ENCODE data around the gene ARAP2.

The ARAP2 gene

DNA sequence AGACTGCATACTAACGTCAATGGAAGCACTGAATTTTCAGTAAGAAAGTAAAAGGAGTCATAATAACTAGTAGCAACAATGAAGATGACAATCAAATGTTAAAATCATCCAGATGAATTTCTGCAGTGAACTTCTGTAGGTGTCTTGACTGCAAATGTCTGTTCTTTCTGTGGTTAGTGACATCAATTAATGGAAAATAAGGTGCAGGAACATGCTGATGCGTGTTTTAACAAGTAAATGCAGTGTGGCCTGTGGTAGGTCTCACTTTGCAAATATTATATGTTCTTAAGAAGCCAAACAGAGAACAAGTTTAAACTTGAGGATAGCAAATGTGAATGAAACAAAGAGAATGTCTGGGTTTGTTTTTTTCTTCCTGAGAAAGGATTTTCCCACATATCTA is 34.5 kb upstream of the ARAP2 start:
- no peaks in the 10 kb centered on the region for H3K27me3 ChIP-seq (ENCODE audit: control insufficient read depth in 1 of 2, insufficient read depth in 2 of 2, low read length in 2 of 2)
- H3K9me3 ChIP-seq (ENCODE audit: low read length): no peaks in the 10 kb centered on the region
- no peak overlapping the region for H3K27ac ChIP-seq (ENCODE audit: low read depth, low read length)
- H3K9ac ChIP-seq (ENCODE audit: low read length): no peak overlapping the region
- no peaks in the 10 kb centered on the region for H3K4me1 ChIP-seq (ENCODE audit: insufficient read depth, low read length)
- H3K36me3 ChIP-seq (ENCODE audit: insufficient read depth, low read length): no peaks in the 10 kb centered on the region
- no peak overlapping the region for H3K4me3 ChIP-seq (ENCODE audit: low read depth in 1 of 2, low read length in 2 of 2)

DNA sequence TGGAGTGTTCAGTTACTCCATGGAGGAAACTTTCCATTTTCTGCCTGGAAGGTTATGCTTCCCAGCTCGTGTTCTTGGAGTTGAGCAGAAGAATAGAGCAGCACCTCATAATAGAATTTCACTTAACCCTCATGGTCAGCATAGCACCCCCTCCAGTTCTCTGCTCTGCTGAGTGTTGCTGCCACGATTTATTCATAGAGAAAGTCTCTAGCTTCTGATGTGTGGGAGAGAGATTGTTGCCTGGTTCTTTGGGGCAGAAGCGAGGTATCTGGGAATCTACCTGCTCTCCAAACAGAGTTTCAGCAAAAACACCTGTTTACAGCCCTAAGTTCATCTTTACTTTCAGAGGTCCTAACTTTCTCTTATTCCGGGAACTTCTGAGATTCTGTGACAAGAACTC is 33.2 kb upstream of the ARAP2 start:
- Histone ChIP-seq H3K9me3 (ENCODE audit: low read length) (no peaks in the 10 kb centered on the region), H3K27me3 (ENCODE audit: control insufficient read depth in 1 of 2, insufficient read depth in 2 of 2, low read length in 2 of 2) (no peaks in the 10 kb centered on the region), H3K36me3 (ENCODE audit: insufficient read depth, low read length) (no peaks in the 10 kb centered on the region), H3K9ac (ENCODE audit: low read length) (no peak overlapping the region), H3K4me1 (ENCODE audit: insufficient read depth, low read length) (no peaks in the 10 kb centered on the region), H3K4me3 (ENCODE audit: low read depth in 1 of 2, low read length in 2 of 2) (no peak overlapping the region), H3K27ac (ENCODE audit: low read depth, low read length) (no peak overlapping the region)

DNA sequence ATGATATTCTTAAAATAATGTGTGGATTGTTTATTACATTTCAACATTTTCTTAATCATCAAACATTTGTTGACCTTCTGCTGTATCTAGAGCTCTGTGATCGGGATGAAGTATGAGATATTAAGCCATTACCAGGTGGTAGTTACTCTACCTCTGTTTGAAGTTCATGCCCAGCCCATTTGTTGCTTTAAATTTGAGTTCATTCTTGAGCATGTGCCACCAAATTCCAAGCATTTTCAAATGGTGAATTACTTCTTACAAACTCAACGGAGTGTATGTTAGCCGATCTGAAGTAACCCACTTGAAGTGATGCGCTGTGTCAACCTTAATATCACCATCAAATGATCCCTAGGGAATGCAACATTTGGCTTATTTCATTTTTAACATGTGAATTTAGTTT is 29.8 kb upstream of the ARAP2 start:
- Histone ChIP-seq H3K27me3 (ENCODE audit: control insufficient read depth in 1 of 2, insufficient read depth in 2 of 2, low read length in 2 of 2) (no peaks in the 10 kb centered on the region), H3K36me3 (ENCODE audit: insufficient read depth, low read length) (no peaks in the 10 kb centered on the region), H3K4me1 (ENCODE audit: insufficient read depth, low read length) (no peaks in the 10 kb centered on the region), H3K4me3 (ENCODE audit: low read depth in 1 of 2, low read length in 2 of 2) (no peak overlapping the region), H3K9ac (ENCODE audit: low read length) (no peak overlapping the region), H3K9me3 (ENCODE audit: low read length) (no peaks in the 10 kb centered on the region), H3K27ac (ENCODE audit: low read depth, low read length) (no peak overlapping the region)

DNA sequence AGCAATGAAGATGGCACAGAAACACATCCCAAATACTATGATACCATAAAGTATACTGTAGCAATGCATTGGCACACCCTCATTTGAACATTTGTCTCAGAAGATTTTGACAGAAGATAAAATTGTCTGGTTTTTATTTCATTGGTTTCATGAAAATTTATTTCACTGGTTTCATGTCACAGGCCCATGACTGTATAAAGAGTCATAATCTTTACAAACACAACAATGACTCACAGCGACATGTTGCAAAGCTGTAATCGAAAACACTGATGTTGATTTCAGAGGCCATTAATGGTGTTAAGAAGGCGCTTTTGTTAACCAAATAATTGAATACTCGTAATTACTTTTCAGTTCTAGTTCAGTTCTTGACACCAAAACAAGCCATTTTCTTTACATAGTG is 29.0 kb upstream of the ARAP2 start:
- Histone ChIP-seq H3K27me3 (ENCODE audit: control insufficient read depth in 1 of 2, insufficient read depth in 2 of 2, low read length in 2 of 2) (no peaks in the 10 kb centered on the region), H3K4me1 (ENCODE audit: insufficient read depth, low read length) (no peaks in the 10 kb centered on the region), H3K9me3 (ENCODE audit: low read length) (no peaks in the 10 kb centered on the region), H3K4me3 (ENCODE audit: low read depth in 1 of 2, low read length in 2 of 2) (no peak overlapping the region), H3K27ac (ENCODE audit: low read depth, low read length) (no peak overlapping the region), H3K36me3 (ENCODE audit: insufficient read depth, low read length) (no peaks in the 10 kb centered on the region), H3K9ac (ENCODE audit: low read length) (no peak overlapping the region)

DNA sequence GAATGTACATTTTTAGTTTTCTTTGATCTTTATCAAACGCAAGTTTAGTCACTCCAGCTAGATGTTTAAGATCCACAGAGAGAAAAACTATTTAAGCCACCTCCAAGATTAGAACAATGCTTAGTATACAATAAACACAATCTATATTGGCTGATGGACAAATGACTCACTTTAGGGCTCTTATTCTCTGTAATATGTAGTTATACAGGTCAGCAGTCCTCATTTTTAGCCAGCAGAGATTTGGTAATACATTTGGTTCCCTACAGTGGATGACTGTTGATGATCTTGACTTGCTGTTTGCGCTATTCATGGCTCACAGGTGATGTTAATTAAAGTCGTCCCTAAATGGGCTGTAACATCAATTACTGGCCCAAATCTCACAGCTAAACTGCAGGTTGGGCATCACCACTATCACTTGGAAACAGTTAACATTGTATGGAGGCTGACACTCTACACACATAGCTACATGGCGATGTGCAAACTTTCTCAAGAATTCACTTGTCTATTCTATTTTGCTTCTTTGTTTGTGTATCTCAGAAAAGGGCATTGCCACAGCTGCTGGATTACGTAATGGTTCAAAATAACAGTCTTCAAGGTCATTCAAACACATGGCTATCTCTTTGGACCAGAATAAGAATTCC is 25.3 kb upstream of the ARAP2 start:
- Histone ChIP-seq H3K36me3 (ENCODE audit: insufficient read depth, low read length) (no peaks in the 10 kb centered on the region), H3K9ac (ENCODE audit: low read length) (no peak overlapping the region), H3K27me3 (ENCODE audit: control insufficient read depth in 1 of 2, insufficient read depth in 2 of 2, low read length in 2 of 2) (no peaks in the 10 kb centered on the region), H3K4me3 (ENCODE audit: low read depth in 1 of 2, low read length in 2 of 2) (no peak overlapping the region), H3K4me1 (ENCODE audit: insufficient read depth, low read length) (no peaks in the 10 kb centered on the region), H3K9me3 (ENCODE audit: low read length) (no peaks in the 10 kb centered on the region), H3K27ac (ENCODE audit: low read depth, low read length) (no peak overlapping the region)

DNA sequence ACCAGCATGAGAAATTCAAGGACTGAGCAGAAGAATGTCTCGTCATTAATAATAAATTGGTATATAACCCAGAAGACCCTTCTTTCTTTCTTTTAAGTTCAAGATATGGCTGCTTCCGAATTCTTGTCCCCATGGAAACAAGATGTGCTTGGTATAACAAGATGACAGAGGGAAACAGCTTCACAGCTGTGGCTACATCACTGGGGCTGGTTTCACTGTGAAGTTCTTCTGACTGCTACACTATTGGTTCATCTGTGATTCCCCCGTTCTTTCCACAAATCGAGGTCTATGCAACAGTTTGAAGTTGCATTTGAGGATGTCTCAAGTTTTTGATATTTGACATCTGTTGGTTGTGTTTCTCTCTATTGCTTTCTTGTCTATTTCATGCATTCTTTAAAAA is 24.8 kb upstream of the ARAP2 start:
- Histone ChIP-seq H3K27ac (ENCODE audit: low read depth, low read length) (no peak overlapping the region), H3K4me3 (ENCODE audit: low read depth in 1 of 2, low read length in 2 of 2) (no peak overlapping the region), H3K4me1 (ENCODE audit: insufficient read depth, low read length) (no peaks in the 10 kb centered on the region), H3K9ac (ENCODE audit: low read length) (no peak overlapping the region), H3K36me3 (ENCODE audit: insufficient read depth, low read length) (no peaks in the 10 kb centered on the region), H3K9me3 (ENCODE audit: low read length) (no peaks in the 10 kb centered on the region), H3K27me3 (ENCODE audit: control insufficient read depth in 1 of 2, insufficient read depth in 2 of 2, low read length in 2 of 2) (no peaks in the 10 kb centered on the region)

DNA sequence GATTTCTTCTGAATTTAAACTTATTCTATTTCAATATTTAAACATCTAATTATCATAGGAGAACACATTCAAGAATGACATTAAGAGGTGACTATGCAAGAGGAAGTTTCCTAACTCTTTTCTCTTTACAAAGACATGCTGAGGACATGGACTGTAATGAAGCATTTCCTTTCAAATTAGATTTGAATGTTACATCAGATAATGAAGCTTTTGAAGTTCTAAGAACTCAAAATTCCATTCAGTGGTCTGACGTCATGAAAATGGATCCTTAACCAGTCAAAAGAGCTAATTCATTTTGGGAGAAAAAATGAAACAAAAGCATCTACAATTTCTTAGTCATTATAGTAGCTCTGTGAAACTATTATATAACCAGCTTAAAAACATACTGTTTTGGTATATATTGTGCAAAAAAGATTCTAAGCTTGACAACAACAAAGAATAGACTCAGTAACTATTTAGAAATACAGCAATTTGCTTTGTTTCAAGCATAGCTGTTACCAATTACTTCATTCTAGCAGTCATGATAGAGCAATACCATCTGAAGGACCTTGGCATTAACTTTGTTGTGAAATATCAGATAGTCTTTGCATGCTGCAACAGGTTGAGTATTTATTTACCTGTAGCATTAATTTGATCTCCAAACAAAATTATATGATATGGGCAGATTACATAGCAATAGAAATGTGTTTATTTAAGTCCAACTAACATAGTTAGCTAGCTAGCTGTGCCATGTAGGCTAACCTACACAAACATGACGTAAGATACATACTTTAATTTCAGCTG is 23.4 kb upstream of the ARAP2 start:
- no peak overlapping the region for H3K9ac ChIP-seq (ENCODE audit: low read length)
- no peaks in the 10 kb centered on the region for H3K9me3 ChIP-seq (ENCODE audit: low read length)
- H3K36me3 ChIP-seq (ENCODE audit: insufficient read depth, low read length): no peaks in the 10 kb centered on the region
- no peak overlapping the region for H3K27ac ChIP-seq (ENCODE audit: low read depth, low read length)
- no peaks in the 10 kb centered on the region for H3K27me3 ChIP-seq (ENCODE audit: control insufficient read depth in 1 of 2, insufficient read depth in 2 of 2, low read length in 2 of 2)
- no peaks in the 10 kb centered on the region for H3K4me1 ChIP-seq (ENCODE audit: insufficient read depth, low read length)
- no peak overlapping the region for H3K4me3 ChIP-seq (ENCODE audit: low read depth in 1 of 2, low read length in 2 of 2)

DNA sequence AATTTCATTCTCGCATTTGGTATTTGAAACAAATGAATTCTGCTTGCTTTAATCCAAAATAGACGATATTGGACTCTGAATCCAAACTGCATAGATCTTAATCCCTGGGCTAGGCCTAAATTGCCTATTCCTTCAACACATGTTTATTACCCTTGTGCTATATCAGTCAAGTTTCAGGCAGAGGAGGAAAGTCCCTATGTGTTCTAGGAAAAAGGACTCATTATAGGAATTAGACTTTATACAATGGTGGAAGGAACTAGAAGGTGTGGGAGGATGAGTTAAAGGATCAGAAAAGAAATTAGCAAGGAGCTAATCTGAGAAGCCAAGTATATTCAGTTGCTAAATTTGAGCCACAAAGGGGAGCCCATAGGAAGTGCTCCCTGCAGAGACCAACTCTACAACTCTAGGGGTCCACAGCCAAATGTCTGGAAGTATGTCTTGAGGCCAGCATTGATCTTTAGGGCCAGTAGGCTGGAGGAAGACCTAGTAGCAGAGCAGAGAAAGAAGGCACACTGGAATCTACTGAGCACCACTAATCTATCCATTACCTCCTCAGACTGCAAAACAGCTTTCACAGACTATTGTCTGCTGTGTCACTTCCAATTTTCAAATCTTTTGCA is 20.0 kb upstream of the ARAP2 start:
- Histone ChIP-seq H3K9ac (ENCODE audit: low read length) (no peak overlapping the region), H3K4me3 (ENCODE audit: low read depth in 1 of 2, low read length in 2 of 2) (no peak overlapping the region), H3K4me1 (ENCODE audit: insufficient read depth, low read length) (no peaks in the 10 kb centered on the region), H3K27ac (ENCODE audit: low read depth, low read length) (no peak overlapping the region), H3K36me3 (ENCODE audit: insufficient read depth, low read length) (no peaks in the 10 kb centered on the region), H3K27me3 (ENCODE audit: control insufficient read depth in 1 of 2, insufficient read depth in 2 of 2, low read length in 2 of 2) (no peaks in the 10 kb centered on the region), H3K9me3 (ENCODE audit: low read length) (no peaks in the 10 kb centered on the region)

DNA sequence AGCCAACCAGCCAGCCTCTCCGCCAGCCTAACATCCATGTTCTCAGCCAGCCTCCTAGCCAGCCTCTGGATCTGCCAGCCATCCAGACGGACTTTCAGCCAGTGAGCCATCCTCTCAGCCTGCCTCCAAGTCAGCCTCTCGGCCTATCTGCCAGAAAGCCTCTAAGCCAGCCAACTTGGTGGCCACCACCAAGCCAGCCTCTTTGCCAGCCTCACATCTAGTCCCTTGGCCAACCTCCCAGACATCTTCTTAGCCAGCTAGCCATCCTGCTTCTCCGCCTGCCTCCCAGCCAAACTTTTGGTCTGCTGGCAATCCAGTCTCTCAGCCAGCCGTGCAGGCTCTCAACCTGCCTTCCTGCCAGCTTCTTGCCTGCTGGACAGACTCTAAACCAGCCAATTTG is 16.4 kb upstream of the ARAP2 start:
- Histone ChIP-seq H3K27ac (ENCODE audit: low read depth, low read length) (no peak overlapping the region), H3K9ac (ENCODE audit: low read length) (no peak overlapping the region), H3K9me3 (ENCODE audit: low read length) (no peaks in the 10 kb centered on the region), H3K4me1 (ENCODE audit: insufficient read depth, low read length) (no peaks in the 10 kb centered on the region), H3K4me3 (ENCODE audit: low read depth in 1 of 2, low read length in 2 of 2) (no peak overlapping the region), H3K36me3 (ENCODE audit: insufficient read depth, low read length) (no peaks in the 10 kb centered on the region), H3K27me3 (ENCODE audit: control insufficient read depth in 1 of 2, insufficient read depth in 2 of 2, low read length in 2 of 2) (no peaks in the 10 kb centered on the region)

DNA sequence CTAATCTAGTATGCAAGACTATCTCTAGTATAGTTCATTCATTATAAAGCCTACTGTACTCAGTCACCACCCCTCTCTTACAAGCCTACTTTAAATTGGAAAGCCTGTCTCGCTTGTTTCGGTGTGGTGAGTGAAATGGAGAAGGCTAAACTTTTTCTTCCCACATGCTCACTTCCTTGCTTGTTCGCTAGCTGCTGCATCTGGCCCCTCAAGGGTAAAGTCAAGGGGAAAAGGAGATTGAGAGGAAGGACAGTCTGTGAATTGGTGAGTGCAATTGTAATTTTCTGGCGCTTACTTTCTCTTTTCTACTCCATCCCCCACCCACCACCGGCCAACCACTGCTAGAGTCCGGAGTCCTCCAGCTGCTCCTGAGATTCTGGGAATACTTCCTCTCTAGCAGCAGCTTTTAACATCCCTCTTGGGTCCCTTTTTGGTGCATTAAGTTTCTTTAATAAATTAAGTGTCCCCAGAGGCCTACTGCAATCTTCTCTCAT is 12.1 kb upstream of the ARAP2 start:
- H3K9me3 ChIP-seq (ENCODE audit: low read length): no peaks in the 10 kb centered on the region
- H3K27ac ChIP-seq (ENCODE audit: low read depth, low read length): no peak overlapping the region
- no peak overlapping the region for H3K4me3 ChIP-seq (ENCODE audit: low read depth in 1 of 2, low read length in 2 of 2)
- no peaks in the 10 kb centered on the region for H3K36me3 ChIP-seq (ENCODE audit: insufficient read depth, low read length)
- H3K27me3 ChIP-seq (ENCODE audit: control insufficient read depth in 1 of 2, insufficient read depth in 2 of 2, low read length in 2 of 2): no peaks in the 10 kb centered on the region
- H3K9ac ChIP-seq (ENCODE audit: low read length): no peak overlapping the region
- H3K4me1 ChIP-seq (ENCODE audit: insufficient read depth, low read length): no peaks in the 10 kb centered on the region

DNA sequence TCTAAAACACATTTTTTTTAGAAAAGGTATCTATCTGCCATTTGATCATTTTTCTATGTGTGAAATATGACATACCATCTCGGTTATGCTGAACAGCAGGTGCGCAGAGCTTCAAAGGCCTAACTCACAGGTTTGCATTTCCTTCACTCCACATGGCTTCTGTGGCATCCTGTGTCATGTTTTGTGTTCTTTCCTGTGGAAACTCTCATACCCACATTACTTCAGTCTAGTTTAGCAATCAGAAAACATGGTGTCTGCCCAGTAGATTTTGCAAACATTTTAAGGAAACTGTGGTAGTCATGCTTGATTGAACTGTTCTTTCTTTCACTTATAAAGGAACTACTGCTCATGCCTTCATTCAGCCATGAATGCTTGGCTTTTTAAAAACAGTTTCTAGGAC is 11.3 kb upstream of the ARAP2 start:
- Histone ChIP-seq H3K36me3 (ENCODE audit: insufficient read depth, low read length) (no peaks in the 10 kb centered on the region), H3K4me1 (ENCODE audit: insufficient read depth, low read length) (no peaks in the 10 kb centered on the region), H3K4me3 (ENCODE audit: low read depth in 1 of 2, low read length in 2 of 2) (no peak overlapping the region), H3K9me3 (ENCODE audit: low read length) (no peaks in the 10 kb centered on the region), H3K27me3 (ENCODE audit: control insufficient read depth in 1 of 2, insufficient read depth in 2 of 2, low read length in 2 of 2) (no peaks in the 10 kb centered on the region), H3K9ac (ENCODE audit: low read length) (no peak overlapping the region), H3K27ac (ENCODE audit: low read depth, low read length) (no peak overlapping the region)

All from muscle layer of colon (tissue), 2 donors.